Measurements from ENCODE around the gene RUNX1.

Gene RUNX1

GRCh38 chr21:34936883-34937563, 112.1 kb downstream of the RUNX1 start:
- no peak for TF ChIP-seq CTCF (IDR thresholded peaks at IDR 0.05)
- TF ChIP-seq ZFX (IDR thresholded peaks at IDR 0.05; ENCODE audit: borderline replicate concordance), result no peak
- H3K27ac ChIP-seq, result no peak overlapping the region

- no peak overlapping the region for H3K27ac ChIP-seq
- TF ChIP-seq CTCF (IDR thresholded peaks at IDR 0.05) (no peak), ZFX (IDR thresholded peaks at IDR 0.05; ENCODE audit: borderline replicate concordance) (no peak)
Observed at GRCh38 chr21:34936371-34936789, 112.7 kb downstream of the RUNX1 start.

DNA sequence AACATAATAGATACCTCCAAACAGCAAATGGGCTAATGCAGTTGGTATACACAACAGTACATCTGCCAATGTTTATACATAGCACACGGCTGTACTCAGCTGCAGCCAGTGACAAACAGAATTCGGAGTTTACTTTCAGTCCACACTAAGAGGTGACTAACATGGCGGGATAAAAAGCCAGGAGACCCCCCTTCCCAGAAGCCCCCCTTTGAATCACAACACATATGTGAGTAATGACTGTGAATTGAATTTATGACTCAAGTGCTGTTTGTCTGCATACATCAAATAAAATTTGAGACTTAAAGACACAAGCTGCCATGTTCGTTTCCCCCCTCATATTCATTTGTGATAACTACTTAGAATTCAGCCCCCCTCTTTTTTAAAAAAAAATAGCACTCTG, 113.2 kb downstream of the RUNX1 start:
- H3K27ac ChIP-seq, result no peak overlapping the region
- no peak for TF ChIP-seq ZFX (IDR thresholded peaks at IDR 0.05; ENCODE audit: borderline replicate concordance)
- no peak for TF ChIP-seq CTCF (IDR thresholded peaks at IDR 0.05)

DNA sequence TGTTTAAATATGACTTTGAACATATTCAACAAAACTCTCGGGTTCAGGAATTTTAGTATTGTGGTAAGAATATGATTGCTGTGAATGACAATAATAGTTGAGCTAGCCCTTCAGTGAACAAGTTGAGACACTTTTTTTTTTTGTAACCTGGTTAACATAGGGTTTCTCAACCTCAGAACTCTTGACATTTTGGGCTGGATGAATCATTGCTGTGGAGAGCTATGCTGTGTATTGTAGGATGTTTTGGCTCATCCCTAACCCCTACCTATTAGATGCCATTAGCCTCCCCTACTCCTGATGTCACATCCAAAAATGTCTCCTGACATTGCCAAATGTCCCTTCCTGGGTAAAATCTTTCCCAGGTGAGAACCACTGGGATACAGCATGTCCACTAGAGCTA, 113.7 kb downstream of the RUNX1 start:
- H3K27ac ChIP-seq, result no peak overlapping the region
- TF ChIP-seq ZFX (IDR thresholded peaks at IDR 0.05; ENCODE audit: borderline replicate concordance), result no peak
- no peak for TF ChIP-seq CTCF (IDR thresholded peaks at IDR 0.05)

GRCh38 chr21:34934350-34934749, 114.8 kb downstream of the RUNX1 start:
- H3K27ac ChIP-seq, result no peak overlapping the region
- TF ChIP-seq ZFX (IDR thresholded peaks at IDR 0.05; ENCODE audit: borderline replicate concordance) (no peak), CTCF (IDR thresholded peaks at IDR 0.05) (no peak)

DNA sequence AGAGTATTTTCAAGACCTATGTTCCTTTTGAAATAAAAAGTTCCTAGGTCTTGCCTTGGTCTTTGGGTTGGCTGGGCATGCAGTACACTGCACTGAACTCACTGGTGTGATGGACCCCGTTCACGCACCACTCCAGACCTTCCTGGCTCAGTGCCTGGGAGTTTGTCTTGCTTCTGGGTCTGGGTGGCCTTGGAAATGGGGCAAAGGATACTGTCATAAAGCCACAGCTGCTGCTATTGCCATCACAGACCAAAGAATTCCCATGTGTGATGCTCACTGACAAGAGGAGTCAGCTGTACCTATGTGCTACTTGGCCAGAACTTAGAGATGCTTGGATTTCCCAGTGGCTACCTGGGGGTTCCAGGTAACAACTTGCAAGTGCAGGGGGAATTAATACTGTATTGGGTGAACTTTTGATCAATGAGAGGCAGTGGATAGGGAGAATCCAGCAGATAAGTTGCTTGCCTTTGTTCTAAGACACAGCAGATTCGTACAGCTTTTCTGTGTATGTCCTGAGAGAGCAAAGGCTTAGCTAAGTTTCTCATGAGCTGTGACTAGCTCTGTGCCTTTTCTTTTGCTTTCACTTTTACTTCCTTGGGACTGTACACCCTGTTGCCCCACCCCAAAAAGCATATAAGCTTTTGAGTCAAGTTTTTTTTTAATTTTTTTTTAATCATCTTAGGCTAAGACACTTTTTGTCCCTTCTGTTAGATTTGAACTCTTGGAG, 115.3 kb downstream of the RUNX1 start:
- H3K27ac ChIP-seq, result no peak overlapping the region
- TF ChIP-seq ZFX (IDR thresholded peaks at IDR 0.05; ENCODE audit: borderline replicate concordance), result no peak
- no peak for TF ChIP-seq CTCF (IDR thresholded peaks at IDR 0.05)

DNA sequence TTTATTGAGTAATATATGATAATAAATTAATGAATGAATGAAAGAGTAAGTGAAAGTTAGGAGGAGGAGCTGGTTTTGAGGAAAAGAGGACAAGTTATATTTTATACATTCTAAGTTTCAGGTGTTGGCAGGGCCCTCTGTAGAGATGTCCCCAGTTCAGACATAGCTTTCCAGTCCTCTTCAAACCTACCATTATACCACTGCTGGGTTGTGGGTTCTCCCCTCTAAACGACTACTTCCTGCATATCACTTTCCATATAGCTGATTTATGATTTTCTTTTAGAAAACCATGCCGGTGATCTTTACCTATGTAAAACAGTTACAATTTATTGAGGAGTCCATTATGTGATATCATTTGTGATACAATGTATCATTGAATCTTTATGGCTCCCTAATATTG, 116.9 kb downstream of the RUNX1 start:
- no peak for TF ChIP-seq ZFX (IDR thresholded peaks at IDR 0.05; ENCODE audit: borderline replicate concordance)
- no peak for TF ChIP-seq CTCF (IDR thresholded peaks at IDR 0.05)

More for the DNA sequence above, 116.9 kb downstream of the RUNX1 start:
- H3K27ac ChIP-seq, result no peak overlapping the region

Measured in 22Rv1 (cell line).